DMS53 treated with DMSO at 0.1 percent for 48 hours (cell line): Measurements from ENCODE around the gene ICAM1.
"Not testable (repeated sequence)": the region's sequence is repeated elsewhere in the genome, so short reads cannot be mapped to it uniquely, and the experiment has no call there.

Source experiments
- DNase-seq: peaks from one replicate; lab custom pipeline; 2025; ENCODE audit not compliant: unreplicated experiment; lab: John Stamatoyannopoulos, UW

The ICAM1 gene

GRCh38 chr19:10270616-10271394 lies at the start of gene ICAM1:
TSS of gene ICAM1 (plus strand) at chr19:10271120. CDS start at chr19:10271160, 40 bp downstream.
- DNase-seq = no peak

GRCh38 chr19:10222201-10222890 lies 48.6 kb upstream of the ICAM1 start:
- DNase-seq = no peak

GRCh38 chr19:10223488-10224213 lies 47.3 kb upstream of the ICAM1 start:
- DNase-seq = no peak

GRCh38 chr19:10224337-10224736 lies 46.6 kb upstream of the ICAM1 start:
- no peak for DNase-seq

GRCh38 chr19:10226021-10226375 lies 44.9 kb upstream of the ICAM1 start:
- DNase-seq = no peak

- DNase-seq = no peak
Observed at GRCh38 chr19:10226376-10227025, 44.4 kb upstream of the ICAM1 start.

GRCh38 chr19:10227026-10227971 lies 43.6 kb upstream of the ICAM1 start:
- DNase-seq = no peak

- no peak for DNase-seq
Observed at GRCh38 chr19:10228393-10228792, 42.5 kb upstream of the ICAM1 start.

- no peak for DNase-seq
Observed at GRCh38 chr19:10228920-10229319, 42.0 kb upstream of the ICAM1 start.

- DNase-seq = no peak
Observed at GRCh38 chr19:10230173-10230860, 40.6 kb upstream of the ICAM1 start.

- peak; percentile 41 for DNase-seq
Observed at GRCh38 chr19:10230861-10231611, 39.9 kb upstream of the ICAM1 start, which contains the start of gene S1PR2. TSS of gene S1PR2 (minus strand) at chr19:10231331. CDS start at chr19:10224905, 6,426 bp downstream.

GRCh38 chr19:10231612-10232228 lies 39.2 kb upstream of the ICAM1 start:
- no peak for DNase-seq

- no peak for DNase-seq
Observed at GRCh38 chr19:10233946-10234345, 37.0 kb upstream of the ICAM1 start.

- DNase-seq = no peak
Observed at GRCh38 chr19:10235003-10235402, 35.9 kb upstream of the ICAM1 start.

GRCh38 chr19:10235409-10235808 lies 35.5 kb upstream of the ICAM1 start:
- DNase-seq = not testable (repeated sequence)

GRCh38 chr19:10237702-10238101 lies 33.2 kb upstream of the ICAM1 start:
- DNase-seq = no peak

GRCh38 chr19:10238172-10238783 lies 32.6 kb upstream of the ICAM1 start:
- DNase-seq = peak; percentile 85
